Measurements from ENCODE around the gene PARN. TPM values are rescaled to one million over a fixed set of nuclear protein-coding genes. Genes with fewer than 3 reads are reported as not detected.

The PARN gene
- total and polyA plus RNA-seq, 12 donors = 11.7 to 121 (median 35.6) TPM

DNA sequence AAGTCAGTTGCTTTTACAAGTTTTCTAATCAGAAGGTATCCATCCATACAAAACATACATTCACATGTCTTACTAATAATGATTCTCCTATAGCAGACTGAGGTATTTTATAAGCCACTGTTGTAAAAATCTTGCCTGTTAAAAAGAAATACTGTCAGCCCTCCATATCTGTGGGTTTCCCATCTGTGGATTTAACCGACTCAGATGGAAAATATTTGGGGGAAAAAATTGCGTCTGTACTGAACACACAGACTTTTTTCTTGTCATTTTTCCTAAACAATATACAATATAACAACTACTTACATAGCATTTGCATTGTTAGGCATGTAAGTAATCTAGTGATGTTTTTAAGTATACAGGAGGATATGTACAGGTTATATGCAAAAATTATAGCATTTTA, 90.4 kb downstream of the PARN start:
- no peaks in the 10 kb centered on the region for H3K9me3 ChIP-seq (replicated peaks in 1 of 3)
- no peaks in the 10 kb centered on the region for H3K27me3 ChIP-seq
- DNase-seq = no peak
- H3K4me3 ChIP-seq = no peak overlapping the region
- no peak overlapping the region for H3K27ac ChIP-seq
- no peak for TF ChIP-seq POLR2A (IDR thresholded peaks at IDR 0.05)
- no peak for TF ChIP-seq CTCF (IDR thresholded peaks at IDR 0.05)
- H3K36me3 ChIP-seq (replicated peaks in 1 of 2) = no peaks in the 10 kb centered on the region
- H3K4me1 ChIP-seq (replicated peaks in 1 of 2) = peaks cover 0 to 6% of the 10 kb centered on the region in 2 donors
- intact Hi-C loops (cut with DNase I) = no loop called here
- 93 to 99% (median 94%) methylated on average over 2 of the region's 2 CpGs for WGBS, 4 donors

GRCh38 chr16:14539156-14539555, 90.9 kb downstream of the PARN start:
- Histone ChIP-seq H3K36me3 (replicated peaks in 1 of 2) (no peaks in the 10 kb centered on the region), H3K4me3 (no peak overlapping the region), H3K27ac (no peak overlapping the region), H3K9me3 (replicated peaks in 1 of 3) (no peaks in the 10 kb centered on the region), H3K4me1 (replicated peaks in 1 of 2) (peaks cover 0 to 6% of the 10 kb centered on the region in 2 donors), H3K27me3 (no peaks in the 10 kb centered on the region)
- intact Hi-C loops (cut with DNase I) = no loop called here
- no peak for DNase-seq
- 94 to 97% (median 96%) methylated on average over 5 of the region's 5 CpGs for WGBS, 4 donors
- TF ChIP-seq POLR2A (IDR thresholded peaks at IDR 0.05) (no peak), CTCF (IDR thresholded peaks at IDR 0.05) (no peak)

GRCh38 chr16:14538604-14539003, 91.5 kb downstream of the PARN start:
- no peak for TF ChIP-seq POLR2A (IDR thresholded peaks at IDR 0.05)
- TF ChIP-seq CTCF (IDR thresholded peaks at IDR 0.05) = no peak
- Histone ChIP-seq H3K27me3 (no peaks in the 10 kb centered on the region), H3K4me3 (no peak overlapping the region), H3K4me1 (replicated peaks in 1 of 2) (peaks cover 0 to 6% of the 10 kb centered on the region in 2 donors), H3K36me3 (replicated peaks in 1 of 2) (no peaks in the 10 kb centered on the region), H3K9me3 (replicated peaks in 1 of 3) (no peaks in the 10 kb centered on the region), H3K27ac (no peak overlapping the region)
- WGBS, 4 donors = 94 to 96% (median 96%) methylated on average over 7 of the region's 7 CpGs
- no peak for DNase-seq
- intact Hi-C loops (cut with DNase I) = no loop called here

DNA sequence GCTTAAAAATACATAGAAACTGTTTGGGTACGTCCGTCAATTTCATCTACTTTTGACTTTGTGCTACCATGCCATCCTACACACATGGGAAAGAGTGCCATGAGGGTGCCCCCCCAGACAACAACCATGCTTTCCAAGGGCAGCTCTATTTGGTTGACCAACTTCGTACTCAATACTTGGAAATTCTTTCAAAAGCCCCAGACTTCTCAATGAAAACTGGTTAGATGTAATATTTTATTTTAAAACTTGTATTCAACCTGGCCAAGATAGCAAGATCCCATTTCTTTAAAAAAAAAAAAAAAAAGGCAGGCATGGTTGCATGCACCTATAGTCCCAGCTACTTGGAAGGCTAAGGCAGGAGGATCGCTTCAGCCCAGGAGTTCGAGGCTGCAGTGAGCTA, 98.4 kb downstream of the PARN start:
- TF ChIP-seq POLR2A (IDR thresholded peaks at IDR 0.05) (no peak), CTCF (IDR thresholded peaks at IDR 0.05) (no peak)
- Histone ChIP-seq H3K9me3 (replicated peaks in 1 of 3) (no peaks in the 10 kb centered on the region), H3K36me3 (replicated peaks in 1 of 2) (no peaks in the 10 kb centered on the region), H3K27ac (no peak overlapping the region), H3K27me3 (no peaks in the 10 kb centered on the region), H3K4me1 (replicated peaks in 1 of 2) (peaks cover 19 to 30% of the 10 kb centered on the region in 2 donors), H3K4me3 (no peak overlapping the region)
- intact Hi-C loops (cut with DNase I) = no loop called here
- WGBS, 4 donors = 94 to 98% (median 98%) methylated on average over 5 of the region's 5 CpGs
- DNase-seq = no peak

Measured in adrenal gland (tissue), 12 donors.